OCI-LY1 (cell line): ENCODE data around the gene MAP4K4.

Experiments used
- H2AFZ ChIP-seq: fragments of 200-600 bp; sonication (generic), shearing (Covaris generic); 2 replicates; pipeline ENCODE4 v1.6.0; 2014; ENCODE audit warnings: antibody characterized with exemption, mild to moderate bottlenecking, low read length
- H3F3A ChIP-seq: fragments of 200-600 bp; sonication (generic), shearing (Covaris generic); 2 replicates; pipeline ENCODE4 v1.6.0; 2014; ENCODE audit warnings: mild to moderate bottlenecking, antibody characterized with exemption, low read length, moderate library complexity; ENCODE audit not compliant: insufficient read depth
- H3K27ac ChIP-seq: fragments of 200-600 bp; sonication (generic); 2 replicates; pipeline ENCODE4 v1.5.1; 2014; ENCODE audit warnings: low read length, mixed run types, mild to moderate bottlenecking, low read depth; ENCODE audit not compliant: poor library complexity, severe bottlenecking
- H3K27me3 ChIP-seq: fragments of 200-600 bp; sonication (generic); 2 replicates; pipeline ENCODE4 v1.6.0; 2014; ENCODE audit warnings: antibody characterized with exemption, mild to moderate bottlenecking, low read length, moderate library complexity; ENCODE audit not compliant: insufficient read depth
- H3K36me3 ChIP-seq: fragments of 200-600 bp; sonication (generic); 2 replicates; pipeline ENCODE4 v1.6.1; 2014; ENCODE audit warnings: mild to moderate bottlenecking, antibody characterized with exemption, low read length, moderate library complexity, mixed read lengths; ENCODE audit not compliant: insufficient read depth
- H3K4me1 ChIP-seq: fragments of 200-600 bp; sonication (generic); 2 replicates; pipeline ENCODE4 v1.5.1; 2014; ENCODE audit warnings: mild to moderate bottlenecking, low read length, moderate library complexity; ENCODE audit not compliant: insufficient read depth, severe bottlenecking
- H3K4me2 ChIP-seq: fragments of 200-600 bp; sonication (generic), shearing (Covaris generic); 2 replicates; pipeline ENCODE4 v1.6.1; 2014; ENCODE audit warnings: low read length
- H3K4me3 ChIP-seq: fragments of 200-600 bp; sonication (generic); 2 replicates; pipeline ENCODE4 v1.5.1; 2014; ENCODE audit warnings: low read length, low read depth, mild to moderate bottlenecking, mixed read lengths; ENCODE audit not compliant: poor library complexity, severe bottlenecking
- H3K79me2 ChIP-seq: fragments of 200-600 bp; shearing (Covaris generic); 2 replicates; pipeline ENCODE4 v1.6.1; 2016; ENCODE audit warnings: mixed run types, low read length, mixed read lengths; ENCODE audit not compliant: insufficient read depth
- H3K9ac ChIP-seq: fragments of 200-600 bp; sonication (generic), shearing (Covaris generic); 2 replicates; pipeline ENCODE4 v1.6.1; 2014; ENCODE audit warnings: mild to moderate bottlenecking, low read length, mixed read lengths
- H3K9me2 ChIP-seq: fragments of 200-600 bp; sonication (generic), shearing (Covaris generic); 2 replicates; pipeline ENCODE4 v1.6.1; 2014; ENCODE audit warnings: low read depth, mild to moderate bottlenecking, low read length, mixed read lengths
- H3K9me3 ChIP-seq: fragments of 200-600 bp; shearing (Covaris generic); 2 replicates; pipeline ENCODE4 v1.6.1; 2014; ENCODE audit warnings: low read length, mixed read lengths
- H4K20me1 ChIP-seq: fragments of 200-600 bp; sonication (generic), shearing (Covaris generic); 2 replicates; pipeline ENCODE4 v1.6.0; 2016; ENCODE audit warnings: mild to moderate bottlenecking, low read length; ENCODE audit not compliant: insufficient read depth
- CTCF ChIP-seq: fragments of 200-600 bp; sonication (generic), shearing (Covaris generic); IDR thresholded peaks from 2 replicates; pipeline ENCODE4 v1.5.1; 2017; ENCODE audit warnings: mild to moderate bottlenecking, antibody characterized with exemption, low read length, moderate library complexity, mixed read lengths
- EZH2 ChIP-seq: fragments of 200-600 bp; sonication (generic), shearing (Covaris generic); IDR thresholded peaks from 2 replicates; pipeline ENCODE4 v1.8.0; 2017; ENCODE audit warnings: borderline replicate concordance, mixed run types, mild to moderate bottlenecking, antibody characterized with exemption, low read length, moderate library complexity, mixed read lengths

Gene MAP4K4

GRCh38 chr2:101859604-101860003, 162.1 kb downstream of the MAP4K4 start:
- Histone ChIP-seq H3K27me3 (no peaks in the 10 kb centered on the region), H3K4me2 (no peak overlapping the region), H3K27ac (no peak overlapping the region), H3F3A (no peaks in the 10 kb centered on the region), H3K4me1 (no peaks in the 10 kb centered on the region), H3K9me3 (no peaks in the 10 kb centered on the region), H3K9me2 (no peaks in the 10 kb centered on the region), H3K9ac (no peak overlapping the region), H3K79me2 (no peaks in the 10 kb centered on the region), H2AFZ (no peak overlapping the region), H3K36me3 (peaks cover 32% of the 10 kb centered on the region; the same call in 1 of the 2 replicates), H3K4me3 (no peak overlapping the region), H4K20me1 (no peaks in the 10 kb centered on the region)
- TF ChIP-seq EZH2 (no peak), CTCF (no peak)

- no peaks in the 10 kb centered on the region for H3F3A ChIP-seq
- H3K79me2 ChIP-seq, result no peaks in the 10 kb centered on the region
- TF ChIP-seq EZH2, result no peak
- no peak for TF ChIP-seq CTCF
- no peaks in the 10 kb centered on the region for H3K9me3 ChIP-seq
- H3K9me2 ChIP-seq, result no peaks in the 10 kb centered on the region
- H3K27ac ChIP-seq, result no peak overlapping the region
- no peak overlapping the region for H2AFZ ChIP-seq
- H3K9ac ChIP-seq, result no peak overlapping the region
- no peak overlapping the region for H3K4me3 ChIP-seq
- peaks cover 37% of the 10 kb centered on the region; the same call in 1 of the 2 replicates for H3K36me3 ChIP-seq
- no peaks in the 10 kb centered on the region for H3K4me1 ChIP-seq
- no peaks in the 10 kb centered on the region for H3K27me3 ChIP-seq
- no peaks in the 10 kb centered on the region for H4K20me1 ChIP-seq
- H3K4me2 ChIP-seq, result no peak overlapping the region
Observed at GRCh38 chr2:101860157-101860556, 162.7 kb downstream of the MAP4K4 start.

GRCh38 chr2:101860782-101861181, 163.3 kb downstream of the MAP4K4 start:
- H3F3A ChIP-seq, result no peaks in the 10 kb centered on the region

More at GRCh38 chr2:101860782-101861181, 163.3 kb downstream of the MAP4K4 start:
- H4K20me1 ChIP-seq, result no peaks in the 10 kb centered on the region
- H2AFZ ChIP-seq, result no peak overlapping the region
- H3K9ac ChIP-seq, result no peak overlapping the region
- no peaks in the 10 kb centered on the region for H3K9me2 ChIP-seq
- no peaks in the 10 kb centered on the region for H3K27me3 ChIP-seq
- H3K9me3 ChIP-seq, result no peaks in the 10 kb centered on the region
- no peak overlapping the region for H3K4me3 ChIP-seq
- no peak for TF ChIP-seq EZH2
- no peak for TF ChIP-seq CTCF
- H3K4me1 ChIP-seq, result no peaks in the 10 kb centered on the region
- no peak overlapping the region for H3K27ac ChIP-seq
- no peaks in the 10 kb centered on the region for H3K79me2 ChIP-seq
- no peak overlapping the region for H3K4me2 ChIP-seq
- peaks cover 42% of the 10 kb centered on the region; the same call in 1 of the 2 replicates for H3K36me3 ChIP-seq
